GM18868 (cell line): ENCODE results near the gene ST6GALNAC2.
"Not testable (repeated sequence)": the region's sequence is repeated elsewhere in the genome, so short reads cannot be mapped to it uniquely, and the experiment has no call there.

Source experiments
- ATAC-seq: cut with Tn5 transposase; IDR thresholded peaks from one replicate; pipeline ENCODE4 v1.9.1; 2021; ENCODE audit warnings: mild to moderate bottlenecking, moderate library complexity; ENCODE audit not compliant: unreplicated experiment

ST6GALNAC2 gene

DNA sequence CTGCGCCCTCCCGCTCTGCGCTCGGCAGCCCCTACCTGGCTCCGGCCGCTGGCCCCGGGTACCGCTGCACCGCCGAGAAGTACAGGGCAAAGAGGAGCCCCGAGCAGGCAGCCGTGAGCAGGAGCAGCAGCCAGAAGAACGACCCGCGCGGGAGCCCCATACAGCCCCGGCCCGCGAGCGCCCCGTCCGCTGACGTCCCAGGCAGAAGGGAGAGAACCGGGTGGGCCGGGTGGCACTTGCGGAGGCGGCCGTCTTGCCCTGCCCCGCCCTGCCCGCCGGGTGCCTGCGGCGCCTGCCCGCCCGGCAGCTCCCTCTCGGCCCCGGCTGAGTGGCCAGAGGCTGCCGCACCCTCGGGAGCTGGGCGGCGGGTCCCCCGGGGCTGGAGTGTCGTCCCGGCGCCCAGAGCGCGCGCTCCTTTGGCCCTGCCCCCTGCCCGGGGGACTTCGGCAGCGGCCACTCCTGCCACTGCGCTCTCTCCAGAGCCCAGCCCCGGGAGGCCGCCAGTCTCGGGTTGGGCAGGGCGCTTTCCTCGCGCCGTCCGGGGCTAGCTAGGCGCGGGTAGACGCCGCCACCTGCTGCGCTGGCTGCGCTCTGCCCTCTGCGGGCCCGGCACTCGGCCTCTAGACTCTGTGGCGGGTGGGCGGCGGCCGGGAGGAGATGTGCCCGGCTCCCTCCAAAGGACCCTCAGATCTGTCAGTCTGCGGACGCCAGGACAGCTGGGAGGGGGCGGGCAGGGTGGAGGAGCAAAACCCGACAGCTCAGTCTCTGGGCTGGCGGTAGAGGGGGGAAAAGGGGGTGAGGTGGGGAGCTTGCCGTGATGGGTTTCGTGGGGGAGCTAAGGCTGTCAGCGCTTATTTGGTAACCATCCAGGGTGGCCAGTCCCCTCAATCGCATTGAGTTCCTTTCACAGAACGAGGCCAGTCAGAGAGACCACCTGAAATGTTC, at the start of gene ST6GALNAC2:
Gene ST6GALNAC2, minus strand, starts transcription at position 212 of the 945 bp plus-strand sequence. Its CDS starts 52 bp downstream, at position 160.
- ATAC-seq, result no peak

DNA sequence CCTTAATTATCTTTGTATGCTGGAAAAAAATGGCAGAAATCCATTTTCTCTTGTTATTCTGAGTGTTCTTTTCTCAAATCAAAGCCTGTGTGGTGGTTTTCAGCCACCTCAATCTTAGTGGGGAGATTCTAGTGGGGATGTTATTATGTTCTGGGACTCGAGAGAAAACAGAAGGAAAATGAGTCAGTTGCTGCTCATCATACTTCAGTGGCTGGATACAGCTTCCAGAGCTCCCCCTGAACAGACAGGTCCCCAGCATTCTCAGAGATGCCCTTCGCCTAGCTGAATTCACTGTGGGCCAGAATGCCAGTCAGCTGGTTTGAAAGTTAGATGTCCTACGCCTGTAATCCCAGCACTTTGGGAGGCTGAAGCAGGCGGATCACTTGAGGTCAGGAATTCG, 49.4 kb upstream of the ST6GALNAC2 start:
- ATAC-seq, result no peak

- no peak for ATAC-seq
Measured at GRCh38 chr17:76633628-76634328, 48.1 kb upstream of the ST6GALNAC2 start.

DNA sequence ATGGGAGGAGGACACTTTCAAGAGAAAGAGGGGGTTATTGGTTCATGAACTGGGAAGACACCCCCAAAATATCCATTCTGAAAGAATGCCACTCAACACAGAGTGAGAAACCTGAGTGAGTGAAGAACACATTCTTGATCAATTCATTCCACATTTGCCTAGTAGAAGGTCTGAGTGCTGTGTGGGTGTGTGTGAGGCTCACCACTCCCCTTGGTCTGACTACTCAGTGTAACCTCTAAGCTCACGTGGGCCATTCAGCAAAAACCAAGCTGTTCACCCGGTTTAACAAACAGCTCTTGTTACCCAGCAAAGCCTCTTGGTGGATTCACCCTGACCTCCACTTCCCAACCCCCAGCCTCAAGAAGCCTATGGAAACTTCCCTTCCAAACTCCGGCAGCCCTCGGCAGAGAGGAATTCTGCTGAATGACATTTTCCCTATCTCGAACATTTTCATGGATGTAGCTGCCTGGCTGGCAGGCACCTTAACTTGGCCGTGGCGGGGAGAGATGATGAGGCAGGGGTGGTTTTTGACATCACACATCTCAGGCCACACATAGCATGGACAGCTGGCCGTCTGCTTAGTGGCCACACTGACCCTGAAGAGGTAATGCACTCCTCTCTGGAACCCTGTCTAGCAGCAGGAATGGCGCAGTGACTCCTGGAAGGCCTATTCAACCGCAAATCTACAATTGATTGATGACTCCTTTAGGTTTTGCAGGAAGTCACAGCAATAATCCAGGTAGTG, 46.3 kb upstream of the ST6GALNAC2 start:
- ATAC-seq, result no peak

DNA sequence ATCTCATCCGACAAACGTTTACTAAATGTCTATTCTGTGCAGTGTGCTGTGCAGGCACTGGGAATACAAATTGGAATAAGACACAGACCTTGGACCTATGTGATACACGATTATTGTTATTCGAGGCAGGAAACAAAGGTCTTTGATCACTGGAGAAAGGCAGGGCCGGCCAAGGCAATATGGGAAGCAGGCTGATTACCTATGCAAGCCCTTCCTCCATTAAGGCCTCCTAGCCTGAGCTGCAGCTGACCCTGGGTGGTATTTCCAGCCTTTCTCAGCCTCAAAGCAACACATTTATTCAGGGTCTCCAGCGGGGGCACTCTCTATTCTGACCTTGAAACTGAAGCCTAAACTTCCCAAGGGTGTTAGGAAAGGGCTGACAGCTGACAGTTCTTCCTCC, 44.5 kb upstream of the ST6GALNAC2 start:
- ATAC-seq, result no peak

DNA sequence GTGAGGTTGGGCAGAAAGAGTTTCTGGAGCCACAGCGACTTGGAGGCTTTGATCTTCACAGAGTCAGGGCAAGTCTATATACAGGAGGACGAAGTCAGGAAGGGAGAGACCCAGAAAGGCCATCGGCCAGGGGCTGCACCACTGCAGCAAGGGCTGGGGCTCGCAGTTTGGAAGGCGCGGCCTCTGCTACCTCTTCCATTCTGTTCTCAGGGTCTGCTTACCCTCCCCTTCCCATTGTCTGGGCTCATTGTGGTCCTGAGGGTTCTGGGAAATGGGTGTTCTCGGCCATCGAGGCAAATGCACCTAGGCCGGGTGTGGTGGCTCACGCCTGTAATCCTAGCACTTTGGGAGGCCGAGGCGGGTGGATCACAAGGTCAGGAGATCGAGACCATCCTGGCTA, 41.9 kb upstream of the ST6GALNAC2 start:
- ATAC-seq, result no peak

DNA sequence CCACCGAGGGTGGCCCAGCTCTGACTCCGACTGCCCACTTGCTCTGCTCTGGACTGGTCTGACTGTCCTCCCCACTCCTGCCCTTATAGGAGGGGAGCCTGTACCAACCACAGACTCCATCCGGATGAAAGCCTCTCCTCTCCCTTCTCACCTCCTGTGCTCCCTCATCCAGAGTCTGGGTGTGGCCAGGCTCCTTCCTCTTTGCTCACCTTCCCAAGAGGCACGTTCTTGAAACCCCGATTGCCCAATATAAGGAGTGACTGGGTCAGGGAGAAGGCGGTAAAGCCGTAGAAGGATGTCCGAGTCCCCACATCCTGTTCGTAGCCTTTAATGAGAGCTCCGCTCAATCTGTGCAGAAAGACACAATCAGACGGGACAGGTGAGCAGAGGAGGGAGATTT, 40.8 kb upstream of the ST6GALNAC2 start:
- no peak for ATAC-seq

GRCh38 chr17:76625496-76625895, 39.8 kb upstream of the ST6GALNAC2 start:
- ATAC-seq, result no peak

DNA sequence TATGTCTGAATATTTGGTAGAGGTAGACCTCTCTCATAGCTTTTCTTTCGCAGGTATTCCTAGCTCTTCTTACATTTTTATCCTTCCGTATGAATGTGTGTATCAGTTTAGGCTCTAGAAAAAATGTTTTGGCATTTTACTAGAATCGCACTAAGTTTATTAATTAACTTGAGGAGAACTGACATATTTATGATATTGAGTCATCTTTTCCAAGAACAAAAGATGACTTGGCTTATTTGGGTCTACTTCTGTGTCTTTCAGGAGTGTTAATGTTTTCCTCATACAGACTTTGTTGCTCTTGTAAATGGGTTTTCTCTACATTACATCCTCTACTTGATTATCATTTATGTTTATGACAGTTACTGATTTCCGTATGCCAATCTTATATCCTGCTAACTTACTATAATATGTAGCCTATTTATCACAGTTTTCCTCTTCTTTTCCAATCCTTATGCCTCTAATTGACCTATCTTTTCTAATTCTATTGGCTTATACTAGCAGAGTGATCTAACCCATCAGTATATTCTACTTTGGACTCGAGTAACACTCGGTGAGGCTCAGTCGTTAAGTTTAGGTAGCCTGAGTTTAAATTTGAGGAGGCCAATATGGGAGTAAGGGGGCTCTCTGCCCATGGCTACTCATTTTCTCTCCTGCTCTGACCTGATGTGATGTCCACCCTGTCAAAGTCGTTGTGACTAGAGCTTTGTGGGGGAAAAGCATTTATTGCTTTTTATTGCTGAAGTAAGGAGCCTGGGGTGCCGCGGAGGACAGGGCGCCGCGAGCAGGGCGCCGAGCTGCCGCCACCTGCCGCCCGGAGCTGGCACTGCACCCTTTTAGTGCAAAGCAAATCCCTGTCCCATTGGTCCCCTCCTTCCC, 37.8 kb upstream of the ST6GALNAC2 start:
- ATAC-seq, result no peak

- no peak for ATAC-seq
Measured at GRCh38 chr17:76617838-76618237, 32.2 kb upstream of the ST6GALNAC2 start.

DNA sequence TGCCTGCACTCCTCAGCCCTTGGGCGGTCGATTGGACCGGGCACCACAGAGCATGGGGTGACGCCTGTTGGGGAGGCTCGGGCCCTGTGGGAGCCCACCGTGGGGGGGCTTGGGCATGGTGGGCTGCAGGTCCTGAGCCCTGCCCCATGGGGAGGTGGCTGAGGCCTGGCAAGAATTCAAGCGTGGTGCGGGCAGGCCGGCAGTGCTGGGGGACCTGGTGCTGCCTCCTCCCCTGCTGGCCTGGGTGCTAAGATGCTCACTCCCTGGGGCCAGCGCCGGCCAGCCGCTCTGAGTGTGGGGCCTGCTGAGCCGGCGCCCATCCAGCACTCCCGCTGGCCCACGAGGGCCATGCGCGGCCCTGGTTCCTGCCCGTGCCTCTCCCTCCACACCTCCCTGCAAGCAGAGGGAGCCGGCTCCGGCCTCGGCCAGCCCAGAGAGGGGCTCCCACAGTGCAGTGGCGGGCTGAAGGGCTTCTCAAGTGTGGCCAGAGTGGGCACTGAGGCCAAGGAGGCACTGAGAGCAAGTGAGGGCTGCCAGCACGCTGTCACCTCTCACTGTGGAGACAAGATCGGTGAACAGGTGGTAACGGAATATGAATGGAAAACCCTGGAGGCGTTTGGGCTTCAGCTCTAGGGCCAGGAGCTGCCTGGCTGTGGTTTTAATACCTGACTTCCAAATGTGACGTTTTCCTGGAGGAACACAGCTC, 29.4 kb upstream of the ST6GALNAC2 start:
- ATAC-seq, result no peak

- not testable (repeated sequence) for ATAC-seq
Measured at GRCh38 chr17:76614064-76614759, 28.6 kb upstream of the ST6GALNAC2 start.

DNA sequence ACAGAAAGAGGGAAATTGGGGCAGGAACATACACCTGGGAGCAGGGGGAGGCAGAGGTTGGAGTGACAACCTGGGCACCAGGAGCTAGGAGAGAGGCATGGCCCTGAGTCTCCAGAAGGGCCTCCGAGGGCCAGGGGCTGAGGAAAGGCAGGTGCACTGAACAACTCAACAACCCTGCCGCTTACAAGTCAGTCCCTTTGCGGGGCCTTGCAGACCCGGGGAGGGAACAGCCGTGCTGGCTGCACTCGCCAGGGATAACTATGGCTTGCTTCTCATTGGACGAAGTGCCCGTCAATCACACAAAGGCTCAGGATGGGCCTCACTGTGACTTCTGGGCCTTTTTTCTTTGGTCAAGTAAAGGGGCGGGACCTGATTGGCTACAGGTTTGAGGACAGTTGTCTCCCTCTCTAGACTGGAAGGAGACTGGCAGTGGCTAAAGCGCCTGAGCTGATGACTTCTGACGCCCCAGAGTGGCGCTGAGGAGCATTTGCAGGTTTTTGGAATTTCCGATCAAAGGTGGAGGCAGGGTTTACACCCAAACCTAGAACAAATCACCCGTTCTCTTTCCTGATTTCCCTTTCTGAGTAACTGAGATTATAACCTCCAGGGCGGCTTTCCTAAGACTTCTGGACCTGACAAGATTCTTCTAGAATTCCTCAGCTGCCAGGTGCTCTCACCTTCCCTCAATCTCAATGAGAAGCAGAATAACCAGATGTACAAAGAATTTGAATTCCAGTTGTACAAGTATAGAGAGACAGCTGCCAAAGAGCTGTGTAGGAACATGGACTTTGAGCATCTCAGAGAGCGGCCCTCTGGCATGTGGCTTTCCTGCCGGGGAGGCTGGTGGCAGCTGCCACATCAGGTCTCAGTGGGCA, 27.6 kb upstream of the ST6GALNAC2 start:
- ATAC-seq, result no peak

GRCh38 chr17:76612465-76612864, 26.8 kb upstream of the ST6GALNAC2 start:
- no peak for ATAC-seq

GRCh38 chr17:76611758-76612157, 26.1 kb upstream of the ST6GALNAC2 start:
- no peak for ATAC-seq

- not testable (repeated sequence) for ATAC-seq
Measured at GRCh38 chr17:76611080-76611749, 25.6 kb upstream of the ST6GALNAC2 start.

- ATAC-seq, result not testable (repeated sequence)
Measured at GRCh38 chr17:76606685-76607084, 21.0 kb upstream of the ST6GALNAC2 start.

GRCh38 chr17:76601065-76601464, 15.4 kb upstream of the ST6GALNAC2 start:
- no peak for ATAC-seq
